ENCODE measurements around the gene XPNPEP1. TPM values are rescaled to one million over a fixed set of nuclear protein-coding genes. Genes with fewer than 3 reads are reported as not detected.

XPNPEP1 gene
- polyA plus RNA-seq, 3 donors = 32.1 to 62.1 (median 38.4) TPM

- no peak overlapping the region for H3K27ac ChIP-seq (ENCODE audit: low read depth in 1 of 2, low read length in 2 of 2)
- no peak for TF ChIP-seq CTCF (IDR thresholded peaks at IDR 0.05)
- intact Hi-C loops (cut with micrococcal nuclease) = no loop called here
- H3K9me3 Mint-ChIP-seq = peaks cover 3 to 9% (median 6%) of the 10 kb centered on the region in 7 donors
- WGBS (ENCODE audit: insufficient coverage) = no CpG with 5 or more reads among the region's 1 CpG
- no peak overlapping the region for H3K27ac Mint-ChIP-seq
- H3K9me3 ChIP-seq (replicated peaks in 1 of 2; ENCODE audit: control insufficient read depth in 1 of 2, insufficient read depth in 1 of 2, low read length in 2 of 2) = peaks cover 0 to 5% of the 10 kb centered on the region in 2 donors
- no peaks in the 10 kb centered on the region for H3K79me2 ChIP-seq (ENCODE audit: insufficient read depth, low read length)
- no peak overlapping the region for H3K4me2 ChIP-seq (replicated peaks; ENCODE audit: extremely low read depth, low read length, poor library complexity, severe bottlenecking)
- no peak overlapping the region for H2AFZ ChIP-seq (ENCODE audit: insufficient read depth, low read depth, low read length, poor library complexity, severe bottlenecking)
- H3K36me3 Mint-ChIP-seq = no peaks in the 10 kb centered on the region
- H3K27me3 Mint-ChIP-seq (ENCODE audit: low read depth in 3 of 3) = peaks cover 1 to 4% (median 2%) of the 10 kb centered on the region in 3 donors
- no peaks in the 10 kb centered on the region for H3K4me1 Mint-ChIP-seq
- no peaks in the 10 kb centered on the region for H3K36me3 ChIP-seq (replicated peaks in 1 of 2; ENCODE audit: control insufficient read depth in 1 of 2, insufficient read depth in 2 of 2, low read length in 2 of 2)
- H3K4me1 ChIP-seq (ENCODE audit: control insufficient read depth in 1 of 2, insufficient read depth in 2 of 2, low read length in 2 of 2) = no peaks in the 10 kb centered on the region
- no peak for DNase-seq
- no peaks in the 10 kb centered on the region for H4K20me1 ChIP-seq (ENCODE audit: insufficient read depth, low read length)
- H3K27me3 ChIP-seq (ENCODE audit: control insufficient read depth in 2 of 2, insufficient read depth in 2 of 2, low read length in 2 of 2) = no peaks in the 10 kb centered on the region
- no peak overlapping the region for H3K4me3 Mint-ChIP-seq
- H3K9ac ChIP-seq (ENCODE audit: insufficient read depth, low read length, poor library complexity, severe bottlenecking) = no peak overlapping the region
- no peak overlapping the region for H3K4me3 ChIP-seq (replicated peaks in 1 of 3; ENCODE audit: low read depth in 2 of 3, low read length in 3 of 3)
These were observed 99.1 kb downstream of the XPNPEP1 start for GRCh38 chr10:109824206-109824605.

DNA sequence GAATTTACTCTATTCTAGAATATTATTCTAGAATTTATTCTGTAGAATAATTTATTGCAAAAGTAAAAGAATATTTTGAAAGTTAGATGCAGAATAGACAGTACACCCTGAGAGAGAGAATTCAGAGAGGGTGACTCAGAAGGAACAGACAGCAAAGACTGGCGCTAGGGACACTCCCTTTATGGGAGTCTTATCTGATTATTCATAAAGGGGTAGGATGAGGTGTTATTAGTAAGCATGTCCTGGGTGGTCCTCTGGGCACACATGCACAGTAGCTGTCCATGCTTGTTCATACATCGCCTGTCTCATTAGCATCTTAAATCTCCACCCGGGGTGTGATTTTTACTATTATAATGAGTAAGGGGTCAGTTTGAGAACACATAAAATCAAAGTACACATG lies 100.1 kb downstream of the XPNPEP1 start:
- H3K4me3 Mint-ChIP-seq = no peak overlapping the region

More for the DNA sequence above, 100.1 kb downstream of the XPNPEP1 start:
- Histone ChIP-seq H3K4me2 (replicated peaks; ENCODE audit: extremely low read depth, low read length, poor library complexity, severe bottlenecking) (no peak overlapping the region), H3K4me3 (replicated peaks in 1 of 3; ENCODE audit: low read depth in 2 of 3, low read length in 3 of 3) (no peak overlapping the region), H3K27ac (ENCODE audit: low read depth in 1 of 2, low read length in 2 of 2) (no peak overlapping the region), H3K9ac (ENCODE audit: insufficient read depth, low read length, poor library complexity, severe bottlenecking) (no peak overlapping the region), H3K27me3 (ENCODE audit: control insufficient read depth in 2 of 2, insufficient read depth in 2 of 2, low read length in 2 of 2) (no peaks in the 10 kb centered on the region), H3K4me1 (ENCODE audit: control insufficient read depth in 1 of 2, insufficient read depth in 2 of 2, low read length in 2 of 2) (no peaks in the 10 kb centered on the region), H4K20me1 (ENCODE audit: insufficient read depth, low read length) (no peaks in the 10 kb centered on the region), H2AFZ (ENCODE audit: insufficient read depth, low read depth, low read length, poor library complexity, severe bottlenecking) (no peak overlapping the region), H3K36me3 (replicated peaks in 1 of 2; ENCODE audit: control insufficient read depth in 1 of 2, insufficient read depth in 2 of 2, low read length in 2 of 2) (no peaks in the 10 kb centered on the region), H3K79me2 (ENCODE audit: insufficient read depth, low read length) (no peaks in the 10 kb centered on the region), H3K9me3 (replicated peaks in 1 of 2; ENCODE audit: control insufficient read depth in 1 of 2, insufficient read depth in 1 of 2, low read length in 2 of 2) (peaks cover 0 to 5% of the 10 kb centered on the region in 2 donors)
- intact Hi-C loops (cut with micrococcal nuclease) = no loop called here
- Mint-ChIP-seq H3K27me3 (ENCODE audit: low read depth in 3 of 3) (peaks cover 1 to 4% (median 2%) of the 10 kb centered on the region in 3 donors), H3K4me1 (no peaks in the 10 kb centered on the region), H3K27ac (no peak overlapping the region), H3K36me3 (no peaks in the 10 kb centered on the region), H3K9me3 (peaks cover 3 to 9% (median 6%) of the 10 kb centered on the region in 7 donors)
- no peak for DNase-seq
- 86% methylated on average over 1 of the region's 3 CpGs for whole genome bisulfite sequencing (ENCODE audit: insufficient coverage)
- TF ChIP-seq CTCF (IDR thresholded peaks at IDR 0.05) = no peak
